ENCODE data around the gene KCNAB2.
"Not testable (repeated sequence)": the region's sequence is repeated elsewhere in the genome, so short reads cannot be mapped to it uniquely, and the experiment has no call there.

DNA sequence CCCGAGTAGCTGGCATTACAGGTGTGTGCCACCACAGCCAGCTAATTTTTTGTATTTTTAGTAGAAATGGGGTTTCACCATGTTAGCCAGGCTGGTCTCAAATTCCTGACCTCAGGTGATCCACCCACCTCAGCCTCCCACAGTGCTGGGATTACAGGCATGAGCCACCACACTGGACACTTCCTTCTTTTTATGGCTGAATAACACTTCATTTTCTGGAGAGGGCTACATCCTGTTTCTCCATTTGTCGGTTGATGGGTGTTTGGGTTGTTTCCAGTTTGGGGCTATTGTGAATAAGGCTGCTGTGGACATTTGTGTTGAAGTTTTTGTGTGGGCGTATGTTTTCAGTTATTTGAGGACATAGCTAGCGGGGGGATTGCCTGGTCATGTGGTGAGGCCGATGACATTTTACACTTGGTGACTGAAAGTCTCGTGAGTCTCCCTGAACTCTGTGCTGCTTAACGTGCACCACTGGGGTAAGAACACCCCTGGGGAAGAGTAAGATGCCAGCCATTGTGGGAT is 17.9 kb downstream of the KCNAB2 start:
- TF ChIP-seq, protein P1, sequence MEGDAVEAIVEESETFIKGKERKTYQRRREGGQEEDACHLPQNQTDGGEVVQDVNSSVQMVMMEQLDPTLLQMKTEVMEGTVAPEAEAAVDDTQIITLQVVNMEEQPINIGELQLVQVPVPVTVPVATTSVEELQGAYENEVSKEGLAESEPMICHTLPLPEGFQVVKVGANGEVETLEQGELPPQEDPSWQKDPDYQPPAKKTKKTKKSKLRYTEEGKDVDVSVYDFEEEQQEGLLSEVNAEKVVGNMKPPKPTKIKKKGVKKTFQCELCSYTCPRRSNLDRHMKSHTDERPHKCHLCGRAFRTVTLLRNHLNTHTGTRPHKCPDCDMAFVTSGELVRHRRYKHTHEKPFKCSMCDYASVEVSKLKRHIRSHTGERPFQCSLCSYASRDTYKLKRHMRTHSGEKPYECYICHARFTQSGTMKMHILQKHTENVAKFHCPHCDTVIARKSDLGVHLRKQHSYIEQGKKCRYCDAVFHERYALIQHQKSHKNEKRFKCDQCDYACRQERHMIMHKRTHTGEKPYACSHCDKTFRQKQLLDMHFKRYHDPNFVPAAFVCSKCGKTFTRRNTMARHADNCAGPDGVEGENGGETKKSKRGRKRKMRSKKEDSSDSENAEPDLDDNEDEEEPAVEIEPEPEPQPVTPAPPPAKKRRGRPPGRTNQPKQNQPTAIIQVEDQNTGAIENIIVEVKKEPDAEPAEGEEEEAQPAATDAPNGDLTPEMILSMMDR (IDR thresholded peaks at IDR 0.05; ENCODE audit: low read depth, low read length, poor library complexity, severe bottlenecking): not testable (repeated sequence)
- TF ChIP-seq EZH2phosphoT487 (IDR thresholded peaks at IDR 0.05; ENCODE audit: borderline replicate concordance, low read length): not testable (repeated sequence)
